ENCODE measurements around the gene MVB12B. TPM values are rescaled to one million over a fixed set of nuclear protein-coding genes. Genes with fewer than 3 reads are reported as not detected.

The MVB12B gene
- polyA plus RNA-seq, 1 donor, result 13.4 TPM

DNA sequence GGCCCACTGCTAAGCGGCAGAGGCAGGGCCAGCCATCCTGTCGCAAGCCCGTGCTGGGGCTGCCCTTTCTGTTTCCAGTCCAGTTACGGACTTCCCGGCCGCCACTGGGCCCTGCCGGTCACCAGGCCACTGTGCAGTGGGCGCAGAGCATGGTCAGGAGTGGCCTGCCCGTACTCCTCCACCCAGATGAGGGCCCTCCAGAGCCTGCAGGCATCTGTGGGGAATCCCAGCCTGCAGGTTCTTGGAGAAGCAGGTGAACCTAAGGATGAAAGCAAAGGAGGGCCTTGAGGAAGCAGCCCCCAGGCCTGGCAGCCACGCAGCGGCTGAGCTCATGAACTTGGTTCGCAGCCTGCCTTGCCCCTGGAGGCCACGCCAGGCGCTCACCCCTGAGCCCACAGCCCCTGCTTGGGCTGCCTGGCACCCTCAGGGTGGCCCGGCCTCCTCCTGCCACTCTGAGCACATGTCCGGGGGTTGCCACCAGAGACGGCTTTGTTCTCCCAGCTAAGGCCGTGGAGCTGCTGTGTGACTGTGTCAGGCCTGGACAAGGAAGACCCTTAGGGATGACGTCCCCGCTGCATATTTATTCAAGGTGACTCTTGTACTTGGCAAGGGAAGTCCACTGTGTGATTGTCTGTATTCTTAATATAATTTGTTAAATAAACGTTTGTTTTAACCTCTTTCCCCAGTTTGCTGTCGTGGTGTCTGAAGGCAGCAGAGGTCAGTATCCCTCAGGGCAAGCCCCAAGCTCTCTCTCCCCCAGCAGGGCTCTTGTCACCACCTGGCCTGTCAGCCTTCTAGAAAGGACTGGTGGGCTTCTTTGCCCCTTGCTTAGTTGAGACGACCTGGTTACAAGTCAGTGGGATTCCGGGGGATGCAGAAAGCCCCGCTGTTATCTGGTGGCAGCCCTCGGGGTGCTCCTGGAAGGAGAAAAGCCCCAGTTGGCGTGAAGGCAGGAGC lies 180.0 kb downstream of the MVB12B start:
- Histone ChIP-seq H3K36me3 (ENCODE audit: control insufficient read depth, insufficient read depth, low read length) (peaks cover 13% of the 10 kb centered on the region), H3K9me3 (ENCODE audit: control insufficient read depth, low read depth, low read length) (no peaks in the 10 kb centered on the region), H3K27me3 (ENCODE audit: control insufficient read depth, insufficient read depth, low read length) (peaks cover 9% of the 10 kb centered on the region), H3K27ac (ENCODE audit: low read length) (no peak overlapping the region), H3K4me3 (ENCODE audit: low read length) (no peak overlapping the region), H3K4me1 (ENCODE audit: control insufficient read depth, insufficient read depth, low read length) (no peaks in the 10 kb centered on the region)
- DNase-seq, result no peak
- no CpG with 5 or more reads among the region's 27 CpGs for WGBS (ENCODE audit: insufficient coverage, low lambda C conversion rate)

DNA sequence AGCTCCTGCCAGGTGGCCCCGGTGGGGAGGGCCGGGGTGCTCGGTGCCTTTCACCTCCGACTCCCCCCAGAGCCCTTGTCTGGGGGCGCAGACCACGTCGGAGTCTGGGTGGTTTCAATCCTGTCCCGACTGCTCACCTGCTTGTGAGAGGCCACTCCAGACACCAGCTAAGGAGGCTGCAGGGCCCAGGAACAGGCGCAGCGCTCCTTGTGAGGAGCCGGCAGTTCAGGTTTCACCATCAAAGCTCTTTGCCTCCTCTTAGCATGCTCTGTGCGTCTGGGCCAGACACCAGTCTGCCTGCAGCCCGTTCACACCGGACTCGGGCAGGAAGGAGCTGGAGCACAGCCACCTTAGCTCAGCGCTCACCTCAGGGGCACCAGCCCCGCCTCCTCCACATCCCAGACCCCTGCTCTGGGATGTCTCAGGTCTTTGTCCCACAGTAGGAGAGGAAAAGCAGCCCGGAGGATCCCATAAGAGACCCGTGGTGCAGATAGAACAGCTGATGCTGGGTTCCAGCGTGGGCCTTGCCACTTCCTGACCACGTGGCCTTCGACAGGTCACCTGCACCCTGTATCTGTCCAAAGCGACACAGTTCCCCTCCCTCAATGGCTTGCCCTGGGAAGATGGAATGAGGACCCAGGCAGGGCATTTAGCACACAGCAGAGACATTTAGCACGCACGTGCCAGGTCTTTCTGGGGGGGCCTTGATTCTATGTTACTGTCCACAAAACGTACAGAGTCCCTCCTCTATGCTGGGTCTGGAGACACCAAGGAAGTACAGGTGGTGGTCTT lies 180.9 kb downstream of the MVB12B start:
- DNase-seq, result no peak
- H3K4me1 ChIP-seq (ENCODE audit: control insufficient read depth, insufficient read depth, low read length), result no peaks in the 10 kb centered on the region
- WGBS (ENCODE audit: insufficient coverage, low lambda C conversion rate), result no CpG with 5 or more reads among the region's 26 CpGs

DNA sequence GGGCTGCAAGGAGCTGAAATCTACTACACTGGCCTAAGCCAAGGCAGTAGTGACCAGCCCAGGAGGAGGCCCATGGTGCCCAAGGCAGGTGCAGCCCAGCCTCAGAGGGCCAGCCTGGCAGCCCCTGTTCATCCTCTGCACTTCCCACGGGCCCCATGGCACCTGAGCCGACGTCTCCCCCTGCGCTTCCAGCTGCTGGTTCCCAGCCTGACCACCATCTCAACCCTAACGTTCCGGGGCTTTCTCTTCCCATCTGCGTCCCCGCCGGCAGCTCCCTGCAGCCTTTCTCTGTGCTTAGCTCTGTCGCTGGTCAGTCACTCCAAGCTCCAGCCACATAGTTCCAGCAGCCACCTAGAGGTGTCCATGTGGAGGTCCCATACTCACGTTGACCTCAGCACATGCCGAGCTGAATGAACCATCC lies 181.6 kb downstream of the MVB12B start:
- 72% methylated on average over 3 of the region's 12 CpGs for WGBS (ENCODE audit: insufficient coverage, low lambda C conversion rate)
- no peak for DNase-seq
- Histone ChIP-seq H3K36me3 (ENCODE audit: control insufficient read depth, insufficient read depth, low read length) (peaks cover 13% of the 10 kb centered on the region), H3K4me1 (ENCODE audit: control insufficient read depth, insufficient read depth, low read length) (no peaks in the 10 kb centered on the region), H3K27me3 (ENCODE audit: control insufficient read depth, insufficient read depth, low read length) (peaks cover 11% of the 10 kb centered on the region), H3K4me3 (ENCODE audit: low read length) (no peak overlapping the region), H3K9me3 (ENCODE audit: control insufficient read depth, low read depth, low read length) (no peaks in the 10 kb centered on the region), H3K27ac (ENCODE audit: low read length) (no peak overlapping the region)

More for the DNA sequence above, 180.9 kb downstream of the MVB12B start:
- Histone ChIP-seq H3K4me3 (ENCODE audit: low read length) (no peak overlapping the region), H3K9me3 (ENCODE audit: control insufficient read depth, low read depth, low read length) (no peaks in the 10 kb centered on the region), H3K27ac (ENCODE audit: low read length) (no peak overlapping the region), H3K27me3 (ENCODE audit: control insufficient read depth, insufficient read depth, low read length) (peaks cover 9% of the 10 kb centered on the region), H3K36me3 (ENCODE audit: control insufficient read depth, insufficient read depth, low read length) (peaks cover 13% of the 10 kb centered on the region)

DNA sequence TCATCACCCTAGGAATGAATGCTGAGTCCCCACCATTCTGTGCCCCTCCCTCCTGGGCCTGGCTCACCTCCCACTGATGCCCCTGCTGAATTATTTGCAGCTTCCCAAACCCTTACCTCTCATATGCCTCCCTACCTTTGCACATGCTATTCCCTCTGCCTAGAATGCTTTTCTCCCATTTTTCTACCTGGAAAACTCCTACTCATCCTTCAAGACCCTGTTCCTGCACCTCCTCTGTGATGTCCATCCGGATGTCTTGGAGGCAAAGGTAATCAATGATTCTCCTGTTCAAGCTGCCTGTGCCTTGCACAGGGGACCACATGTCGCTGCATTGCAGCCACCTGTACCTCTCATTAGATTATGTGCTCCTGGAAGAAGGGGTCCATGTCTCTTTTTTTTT lies 182.3 kb downstream of the MVB12B start:
- H3K9me3 ChIP-seq (ENCODE audit: control insufficient read depth, low read depth, low read length), result no peaks in the 10 kb centered on the region
- no peak overlapping the region for H3K27ac ChIP-seq (ENCODE audit: low read length)
- peaks cover 18% of the 10 kb centered on the region for H3K27me3 ChIP-seq (ENCODE audit: control insufficient read depth, insufficient read depth, low read length)
- peaks cover 5% of the 10 kb centered on the region for H3K36me3 ChIP-seq (ENCODE audit: control insufficient read depth, insufficient read depth, low read length)
- DNase-seq, result no peak
- H3K4me3 ChIP-seq (ENCODE audit: low read length), result no peak overlapping the region
- peaks cover 2% of the 10 kb centered on the region for H3K4me1 ChIP-seq (ENCODE audit: control insufficient read depth, insufficient read depth, low read length)
- WGBS (ENCODE audit: insufficient coverage, low lambda C conversion rate), result no CpG with 5 or more reads among the region's 2 CpGs

DNA sequence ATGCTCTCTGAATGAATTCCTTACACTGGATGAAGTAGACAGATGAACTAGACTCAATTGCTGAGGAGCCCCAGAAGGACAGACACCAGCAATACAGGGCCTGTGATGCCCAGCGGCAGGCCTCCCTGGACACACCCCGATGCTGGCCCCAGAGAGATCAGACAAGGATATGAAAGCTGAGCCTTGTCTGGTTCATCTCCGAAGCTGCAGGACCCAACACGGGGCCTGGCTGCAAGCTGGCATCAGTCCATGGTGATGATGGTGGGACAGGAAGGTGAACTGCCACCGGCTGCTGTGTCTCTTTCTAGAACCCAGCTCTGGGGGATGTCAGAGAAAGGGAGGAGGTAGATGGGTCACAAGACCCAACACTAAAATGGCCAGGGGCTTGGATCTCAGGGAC lies 183.1 kb downstream of the MVB12B start:
- Histone ChIP-seq H3K4me1 (ENCODE audit: control insufficient read depth, insufficient read depth, low read length) (peaks cover 3% of the 10 kb centered on the region), H3K27me3 (ENCODE audit: control insufficient read depth, insufficient read depth, low read length) (peaks cover 25% of the 10 kb centered on the region), H3K36me3 (ENCODE audit: control insufficient read depth, insufficient read depth, low read length) (no peaks in the 10 kb centered on the region), H3K9me3 (ENCODE audit: control insufficient read depth, low read depth, low read length) (no peaks in the 10 kb centered on the region), H3K27ac (ENCODE audit: low read length) (no peak overlapping the region), H3K4me3 (ENCODE audit: low read length) (no peak overlapping the region)
- whole genome bisulfite sequencing (ENCODE audit: insufficient coverage, low lambda C conversion rate), result no CpG with 5 or more reads among the region's 5 CpGs
- DNase-seq, result no peak

DNA sequence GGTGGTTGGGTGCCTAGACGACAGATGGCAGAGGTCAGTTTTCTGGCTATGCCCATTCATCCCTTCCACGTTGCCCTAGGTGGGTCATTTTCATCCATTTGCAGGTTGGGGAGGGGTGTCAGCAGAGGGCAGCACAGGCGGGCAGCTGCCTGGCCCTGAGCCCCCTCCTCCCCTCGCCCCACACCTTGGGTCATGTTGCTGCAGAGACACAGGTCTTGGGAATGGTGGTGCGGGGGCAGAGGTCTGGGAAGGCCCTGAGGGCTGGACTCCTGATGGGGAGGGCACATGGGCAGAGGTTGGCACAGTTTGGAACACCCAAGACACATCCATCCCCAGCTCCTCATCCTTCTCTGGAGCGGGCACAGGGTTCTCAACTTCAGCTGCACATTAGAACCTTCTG lies 183.9 kb downstream of the MVB12B start:
- no peak overlapping the region for H3K4me3 ChIP-seq (ENCODE audit: low read length)
- H3K27me3 ChIP-seq (ENCODE audit: control insufficient read depth, insufficient read depth, low read length), result peaks cover 33% of the 10 kb centered on the region
- H3K4me1 ChIP-seq (ENCODE audit: control insufficient read depth, insufficient read depth, low read length), result peaks cover 3% of the 10 kb centered on the region
- no peaks in the 10 kb centered on the region for H3K36me3 ChIP-seq (ENCODE audit: control insufficient read depth, insufficient read depth, low read length)
- H3K9me3 ChIP-seq (ENCODE audit: control insufficient read depth, low read depth, low read length), result no peaks in the 10 kb centered on the region
- WGBS (ENCODE audit: insufficient coverage, low lambda C conversion rate), result no CpG with 5 or more reads among the region's 6 CpGs
- no peak overlapping the region for H3K27ac ChIP-seq (ENCODE audit: low read length)
- DNase-seq, result no peak

DNA sequence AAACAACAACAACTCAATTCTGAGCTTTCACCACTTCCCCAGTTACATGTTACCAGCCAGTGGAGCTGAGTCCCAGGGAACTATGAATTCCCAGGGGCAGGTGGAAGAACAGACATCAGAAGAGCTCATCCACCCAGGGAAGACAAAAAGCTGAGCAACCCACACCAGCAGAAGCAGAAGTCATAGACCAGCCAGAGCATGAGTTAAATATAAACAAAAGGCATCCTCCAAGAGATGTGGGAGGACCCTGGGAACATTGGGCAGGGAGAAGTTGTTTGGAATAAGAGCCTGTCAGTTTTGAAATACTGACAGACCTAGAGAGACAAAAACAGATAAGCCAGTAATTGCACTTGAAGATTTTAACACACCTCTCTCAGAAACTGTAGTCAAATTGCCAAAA lies 184.8 kb downstream of the MVB12B start:
- H3K36me3 ChIP-seq (ENCODE audit: control insufficient read depth, insufficient read depth, low read length), result no peaks in the 10 kb centered on the region
- DNase-seq, result no peak
- H3K4me1 ChIP-seq (ENCODE audit: control insufficient read depth, insufficient read depth, low read length), result peaks cover 4% of the 10 kb centered on the region
- no peak overlapping the region for H3K4me3 ChIP-seq (ENCODE audit: low read length)
- H3K27ac ChIP-seq (ENCODE audit: low read length), result no peak overlapping the region
- no peaks in the 10 kb centered on the region for H3K9me3 ChIP-seq (ENCODE audit: control insufficient read depth, low read depth, low read length)
- H3K27me3 ChIP-seq (ENCODE audit: control insufficient read depth, insufficient read depth, low read length), result peaks cover 41% of the 10 kb centered on the region

DNA sequence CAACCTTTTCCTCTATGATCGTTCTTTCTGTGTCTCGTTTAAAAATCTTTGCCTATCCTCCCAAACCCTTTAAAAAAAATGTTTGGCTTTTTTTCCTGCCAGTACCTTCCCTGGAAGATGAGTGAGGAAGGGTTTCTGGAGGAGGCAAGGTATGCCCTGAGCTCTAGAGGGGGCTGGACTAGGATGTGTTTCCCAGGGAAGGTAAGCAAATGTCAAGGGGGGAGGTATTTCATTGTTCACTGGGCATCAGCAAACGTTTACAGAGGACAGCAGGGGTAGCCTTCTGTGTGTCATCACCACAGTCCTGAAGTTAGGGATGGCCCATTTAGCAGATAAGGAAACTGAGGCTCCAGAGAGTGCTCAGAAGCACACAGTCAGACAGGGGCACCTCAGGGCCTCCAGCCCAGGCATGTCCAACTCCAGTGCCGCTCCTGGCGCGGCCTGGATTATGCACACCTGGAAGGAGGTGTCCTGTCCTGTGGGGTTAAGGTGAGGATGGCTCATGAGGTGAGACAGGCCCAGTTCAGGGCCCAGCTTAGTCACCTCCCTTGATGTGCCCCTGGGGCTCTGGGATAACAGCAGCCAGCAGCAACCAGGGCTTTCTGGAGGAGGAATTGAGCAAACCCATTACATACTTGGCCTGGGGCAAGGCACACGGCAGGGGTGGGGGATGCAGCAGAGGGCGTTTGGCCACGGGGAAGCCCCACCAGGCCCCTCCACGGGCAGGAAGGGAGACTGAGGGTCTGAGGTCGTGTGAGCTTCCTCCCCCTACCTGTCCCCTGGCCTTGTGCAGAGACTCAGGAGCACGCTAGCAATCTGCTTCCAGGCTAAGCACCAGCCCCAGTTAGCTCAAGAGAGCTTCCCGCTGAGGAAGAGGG lies 186.8 kb downstream of the MVB12B start:
- H3K4me3 ChIP-seq (ENCODE audit: low read length), result no peak overlapping the region
- peaks cover 12% of the 10 kb centered on the region for H3K4me1 ChIP-seq (ENCODE audit: control insufficient read depth, insufficient read depth, low read length)
- H3K27ac ChIP-seq (ENCODE audit: low read length), result no peak overlapping the region
- DNase-seq, result no peak
- H3K27me3 ChIP-seq (ENCODE audit: control insufficient read depth, insufficient read depth, low read length), result peaks cover 56% of the 10 kb centered on the region
- no peaks in the 10 kb centered on the region for H3K9me3 ChIP-seq (ENCODE audit: control insufficient read depth, low read depth, low read length)
- no peaks in the 10 kb centered on the region for H3K36me3 ChIP-seq (ENCODE audit: control insufficient read depth, insufficient read depth, low read length)
- 100% methylated on average over 1 of the region's 13 CpGs for WGBS (ENCODE audit: insufficient coverage, low lambda C conversion rate)

DNA sequence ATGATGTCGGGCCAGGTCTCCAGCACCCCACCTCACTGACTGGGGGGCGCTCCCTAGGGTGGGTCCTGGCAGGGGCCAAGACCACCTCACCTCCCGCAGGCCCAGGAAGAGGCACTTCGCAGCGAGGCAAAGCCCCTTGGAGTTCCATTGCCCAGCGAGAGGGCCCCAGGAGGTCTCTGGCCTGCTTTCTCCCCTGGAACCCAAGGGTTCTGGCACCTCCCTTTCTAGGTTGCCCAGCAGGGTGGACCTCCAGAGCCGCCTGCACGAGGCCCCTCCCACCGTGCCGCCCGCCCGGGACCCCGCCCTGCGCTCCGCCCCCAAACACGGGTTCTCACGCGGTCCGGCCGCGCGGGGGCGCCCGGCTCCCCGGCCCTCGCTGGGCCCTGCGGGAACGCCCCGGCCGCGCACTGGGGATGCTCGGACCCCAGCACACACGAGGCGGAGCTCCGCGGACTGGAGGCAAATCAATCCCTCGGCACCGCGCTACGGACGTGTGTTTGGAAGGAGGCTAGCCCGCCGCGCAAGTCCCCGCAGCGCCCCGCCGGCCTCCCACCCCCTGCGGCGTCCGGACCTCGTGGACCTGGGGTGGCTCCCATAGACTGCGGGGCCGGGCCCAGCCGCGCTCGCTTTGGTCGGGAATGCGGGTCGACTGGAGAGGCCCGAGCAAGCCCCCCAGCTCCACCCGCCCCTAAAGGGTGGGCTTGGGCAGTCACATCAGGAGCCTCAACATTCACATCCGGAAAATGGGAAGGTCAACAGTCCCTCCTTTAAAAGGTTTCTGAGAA lies 187.6 kb downstream of the MVB12B start:
- Histone ChIP-seq H3K4me3 (ENCODE audit: low read length) (no peak overlapping the region), H3K9me3 (ENCODE audit: control insufficient read depth, low read depth, low read length) (no peaks in the 10 kb centered on the region), H3K27ac (ENCODE audit: low read length) (no peak overlapping the region), H3K36me3 (ENCODE audit: control insufficient read depth, insufficient read depth, low read length) (no peaks in the 10 kb centered on the region), H3K27me3 (ENCODE audit: control insufficient read depth, insufficient read depth, low read length) (peaks cover 62% of the 10 kb centered on the region), H3K4me1 (ENCODE audit: control insufficient read depth, insufficient read depth, low read length) (peaks cover 12% of the 10 kb centered on the region)
- DNase-seq, result peak; percentile 44 to 54
- WGBS (ENCODE audit: insufficient coverage, low lambda C conversion rate), result no CpG with 5 or more reads among the region's 63 CpGs

Data from large intestine (tissue), 3 donors.